Endothelial cell of hepatic sinusoid (primary cell): ENCODE data around the gene C12orf42.

Experiments used
- in situ Hi-C: cut with HindIII; loops from 2 replicates; pipeline ENCODE4 v1.10.0; 2017; ENCODE audit warnings: low sequenced_read_pairs

The C12orf42 gene

GRCh38 chr12:103350116-103350515 lies 145.7 kb downstream of the C12orf42 start:
- in situ Hi-C loops, result no loop called here

DNA sequence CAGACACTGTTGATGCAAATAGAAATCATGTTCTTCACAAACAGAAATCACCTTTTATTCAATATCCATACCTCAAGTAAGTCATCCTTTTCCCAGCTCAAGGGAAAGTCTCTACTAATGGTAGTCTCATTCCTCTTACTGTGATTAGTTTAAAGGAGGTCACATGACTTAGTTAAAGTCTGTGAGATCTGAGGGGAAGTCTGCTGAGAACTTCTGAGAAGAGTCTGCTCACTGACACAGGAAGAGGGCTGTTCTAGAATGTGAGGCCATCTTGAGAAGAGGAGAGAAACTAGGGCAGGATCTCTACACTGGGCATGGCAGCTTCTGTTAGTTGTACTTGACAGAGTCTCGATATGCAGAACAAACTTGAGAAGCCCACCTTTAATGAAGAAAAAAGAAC lies 146.8 kb downstream of the C12orf42 start:
- in situ Hi-C loops, result no loop called here

DNA sequence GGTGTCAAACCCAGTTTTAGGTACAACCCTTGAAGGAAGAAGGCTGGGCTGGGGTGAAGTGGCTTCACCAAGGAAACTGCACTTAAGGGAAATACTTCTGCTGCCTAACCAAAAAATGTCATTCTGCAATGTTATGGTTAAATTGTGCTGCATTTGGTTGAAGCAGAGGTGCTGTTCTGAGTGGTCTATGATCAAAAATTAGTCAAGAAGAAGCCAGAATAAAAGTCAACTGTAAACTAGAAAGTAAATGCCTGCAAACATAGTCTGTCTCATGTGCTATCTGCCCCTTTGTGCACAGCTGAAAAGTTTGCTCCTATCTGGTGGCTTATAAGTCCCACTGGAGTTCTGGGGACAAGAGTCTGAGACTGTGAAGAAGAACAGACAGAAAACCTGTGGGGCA lies 158.8 kb downstream of the C12orf42 start:
- in situ Hi-C loops, result loop anchor here (10.0 kb wide), 1 partner anchor 262 kb away; no protein-coding TSS in a partner anchor

DNA sequence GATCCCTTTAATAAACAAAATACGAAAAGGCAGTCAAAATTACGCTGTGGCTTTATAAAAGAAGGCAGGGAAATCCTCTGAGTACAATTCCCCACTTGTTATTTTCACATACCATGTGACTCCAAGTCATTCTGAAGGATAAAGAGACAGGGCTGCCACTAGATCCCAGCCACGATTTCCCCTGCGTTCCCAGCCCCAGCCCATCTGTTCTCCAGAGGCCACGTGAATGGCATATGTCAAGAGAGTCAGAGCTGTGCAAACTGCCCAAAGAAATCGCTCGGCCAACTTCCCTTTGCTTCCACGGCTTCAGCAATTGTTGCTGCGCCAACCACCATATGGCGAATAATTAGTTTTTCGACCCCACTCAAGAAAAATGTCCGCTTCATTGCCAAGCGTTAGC lies 161.3 kb downstream of the C12orf42 start:
- in situ Hi-C loops, result loop anchor here (10.0 kb wide), 1 partner anchor 260 kb away; no protein-coding TSS in a partner anchor

DNA sequence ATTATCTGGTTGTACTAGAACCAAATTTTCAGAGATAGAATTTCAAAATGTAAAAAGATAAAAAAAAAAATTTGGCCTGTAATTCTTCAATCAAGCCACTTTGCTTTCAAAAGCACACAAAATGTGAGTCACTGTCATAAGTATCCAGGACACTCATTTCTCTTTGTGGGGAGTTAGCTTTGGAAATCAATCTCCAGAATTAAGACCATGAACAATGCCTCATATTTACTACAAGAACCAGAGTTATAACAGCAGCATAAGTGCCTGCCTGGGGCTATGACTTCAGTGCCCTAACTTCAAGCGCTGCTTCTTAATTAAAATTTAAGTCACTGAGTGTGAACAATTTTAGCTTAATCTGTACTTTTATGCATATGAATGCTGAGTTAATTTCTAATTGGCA lies 162.1 kb downstream of the C12orf42 start:
- in situ Hi-C loops, result loop anchor here (10.0 kb wide), 1 partner anchor 259 kb away; no protein-coding TSS in a partner anchor

DNA sequence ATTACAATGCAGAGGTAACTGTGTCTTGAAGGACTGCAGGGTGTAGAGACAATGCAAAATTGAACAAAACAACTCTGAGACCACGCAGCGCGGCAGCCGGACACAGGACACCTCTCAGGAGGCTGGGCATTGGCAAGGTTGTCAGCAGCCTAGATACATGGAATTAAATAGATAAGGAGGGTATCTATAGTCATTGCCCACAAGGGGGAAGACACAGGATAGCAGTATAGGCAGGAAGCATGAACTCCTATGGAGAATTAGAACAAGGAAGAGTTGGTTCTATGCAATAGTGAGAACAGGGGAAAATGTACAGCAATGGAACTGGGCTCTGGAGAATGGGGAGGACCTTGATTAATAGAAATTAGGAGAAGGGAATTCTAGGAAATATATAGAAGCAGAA lies 164.1 kb downstream of the C12orf42 start:
- in situ Hi-C loops, result loop anchor here (10.0 kb wide), 1 partner anchor 257 kb away; no protein-coding TSS in a partner anchor

GRCh38 chr12:103330672-103331071 lies 165.1 kb downstream of the C12orf42 start:
- in situ Hi-C loops, result loop anchor here (10.0 kb wide), 1 partner anchor 256 kb away; no protein-coding TSS in a partner anchor

GRCh38 chr12:103327676-103328075 lies 168.1 kb downstream of the C12orf42 start:
- in situ Hi-C loops, result no loop called here

- in situ Hi-C loops, result no loop called here
These were observed 169.6 kb downstream of the C12orf42 start for GRCh38 chr12:103326190-103326589.

DNA sequence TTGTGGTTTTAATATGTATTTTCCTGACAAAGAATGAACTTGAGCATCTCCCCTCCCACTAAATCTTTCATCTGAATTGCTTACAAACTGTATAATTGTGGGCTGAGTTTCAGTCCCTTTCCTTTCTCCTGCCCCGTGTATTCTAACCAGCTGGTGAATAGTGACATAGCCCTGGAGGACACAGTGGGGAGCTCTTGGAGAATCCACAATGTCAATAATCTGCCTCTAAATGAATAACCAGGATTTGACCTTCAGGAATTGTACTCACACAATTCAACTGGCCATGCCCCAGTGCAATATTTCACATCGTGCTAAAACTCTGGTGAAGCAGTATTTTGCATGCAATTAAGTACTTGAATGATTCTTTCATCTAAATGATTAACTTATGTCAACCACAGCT lies 177.2 kb downstream of the C12orf42 start:
- in situ Hi-C loops, result no loop called here

GRCh38 chr12:103317220-103317619 lies 178.5 kb downstream of the C12orf42 start:
- in situ Hi-C loops, result no loop called here

- in situ Hi-C loops, result no loop called here
These were observed 181.0 kb downstream of the C12orf42 start for GRCh38 chr12:103314786-103315185.

DNA sequence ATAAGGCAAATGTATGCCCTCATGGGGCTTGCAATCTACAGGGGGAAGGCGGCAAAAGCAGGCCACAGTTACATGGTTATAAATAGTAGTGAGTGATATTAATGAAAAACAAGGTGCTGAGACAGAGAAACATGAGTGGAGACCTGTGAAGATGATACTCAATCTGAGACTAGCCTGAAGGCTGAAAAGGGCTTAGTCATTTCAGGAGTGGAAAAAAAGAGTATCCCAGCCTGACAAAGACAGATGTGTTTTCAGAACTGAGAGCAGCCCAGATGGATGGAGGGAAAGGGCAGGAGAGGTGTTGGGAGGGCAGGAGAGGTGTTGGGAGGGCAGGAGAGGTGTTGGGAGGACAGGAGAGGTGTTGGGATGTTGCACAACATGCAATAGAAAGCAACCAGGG lies 181.9 kb downstream of the C12orf42 start:
- in situ Hi-C loops, result no loop called here

DNA sequence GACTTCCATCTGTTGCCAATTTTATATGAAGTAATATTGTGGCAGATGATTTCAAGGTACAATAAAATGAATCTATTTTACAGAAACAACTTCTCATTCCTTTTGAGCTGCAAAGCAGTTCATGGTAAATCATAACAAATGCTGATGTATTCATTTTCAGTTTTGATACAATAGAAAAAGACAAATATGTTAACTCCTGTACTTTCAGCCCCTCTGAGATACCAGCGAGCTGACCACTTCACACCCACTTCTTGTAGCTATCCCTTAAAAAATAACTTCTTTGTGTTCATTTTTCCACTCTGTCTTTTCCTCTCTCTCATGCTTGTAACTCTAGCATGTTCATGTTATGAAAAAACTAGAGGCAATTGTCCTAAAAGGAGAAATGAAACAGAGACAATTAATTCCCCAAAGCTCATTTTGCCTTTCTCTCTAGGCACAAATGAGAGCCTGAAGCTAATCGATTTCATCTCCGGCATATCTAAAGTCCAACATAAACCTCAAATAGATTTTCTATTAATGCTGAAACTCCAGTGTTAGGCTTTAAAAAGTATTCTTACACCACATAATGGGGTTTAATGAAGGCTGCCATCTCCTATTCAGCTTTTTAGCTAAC lies 182.9 kb downstream of the C12orf42 start:
- in situ Hi-C loops, result no loop called here

DNA sequence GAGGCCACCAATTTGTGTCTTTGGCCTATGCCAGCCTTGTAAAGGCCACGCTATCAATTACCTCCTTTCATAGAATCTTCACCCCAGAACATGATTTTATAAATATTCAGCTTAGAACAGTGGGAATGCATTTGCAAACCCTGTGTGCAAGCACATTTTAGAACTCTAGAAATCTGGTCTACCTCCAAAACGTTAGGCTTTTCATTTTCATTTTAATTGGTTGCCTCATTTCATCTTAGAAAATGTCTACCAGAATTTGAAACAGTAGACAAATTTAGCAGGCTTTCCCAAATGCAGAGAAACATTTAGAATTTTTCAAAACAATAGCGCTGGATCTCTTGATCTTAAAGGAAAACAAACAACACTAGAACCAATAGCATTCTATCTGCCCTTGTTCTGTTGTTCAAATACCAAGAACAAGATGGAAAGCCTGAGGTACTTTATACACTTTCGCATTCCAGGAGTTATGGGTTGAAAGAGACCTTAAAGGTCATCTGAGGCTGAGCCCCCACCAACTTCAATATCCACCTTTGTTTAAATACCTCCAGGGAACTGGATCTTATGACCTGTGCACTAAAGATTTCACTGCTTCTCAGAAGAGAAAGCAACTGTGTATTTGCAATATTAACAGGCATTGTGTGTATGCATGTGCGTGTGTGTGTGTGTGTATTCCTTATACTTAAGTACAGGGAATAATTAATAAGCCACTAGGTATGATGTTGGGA lies 185.1 kb downstream of the C12orf42 start:
- in situ Hi-C loops, result no loop called here

GRCh38 chr12:103308396-103308795 lies 187.4 kb downstream of the C12orf42 start:
- in situ Hi-C loops, result no loop called here

- in situ Hi-C loops, result no loop called here
These were observed 192.3 kb downstream of the C12orf42 start for GRCh38 chr12:103303484-103303883.

DNA sequence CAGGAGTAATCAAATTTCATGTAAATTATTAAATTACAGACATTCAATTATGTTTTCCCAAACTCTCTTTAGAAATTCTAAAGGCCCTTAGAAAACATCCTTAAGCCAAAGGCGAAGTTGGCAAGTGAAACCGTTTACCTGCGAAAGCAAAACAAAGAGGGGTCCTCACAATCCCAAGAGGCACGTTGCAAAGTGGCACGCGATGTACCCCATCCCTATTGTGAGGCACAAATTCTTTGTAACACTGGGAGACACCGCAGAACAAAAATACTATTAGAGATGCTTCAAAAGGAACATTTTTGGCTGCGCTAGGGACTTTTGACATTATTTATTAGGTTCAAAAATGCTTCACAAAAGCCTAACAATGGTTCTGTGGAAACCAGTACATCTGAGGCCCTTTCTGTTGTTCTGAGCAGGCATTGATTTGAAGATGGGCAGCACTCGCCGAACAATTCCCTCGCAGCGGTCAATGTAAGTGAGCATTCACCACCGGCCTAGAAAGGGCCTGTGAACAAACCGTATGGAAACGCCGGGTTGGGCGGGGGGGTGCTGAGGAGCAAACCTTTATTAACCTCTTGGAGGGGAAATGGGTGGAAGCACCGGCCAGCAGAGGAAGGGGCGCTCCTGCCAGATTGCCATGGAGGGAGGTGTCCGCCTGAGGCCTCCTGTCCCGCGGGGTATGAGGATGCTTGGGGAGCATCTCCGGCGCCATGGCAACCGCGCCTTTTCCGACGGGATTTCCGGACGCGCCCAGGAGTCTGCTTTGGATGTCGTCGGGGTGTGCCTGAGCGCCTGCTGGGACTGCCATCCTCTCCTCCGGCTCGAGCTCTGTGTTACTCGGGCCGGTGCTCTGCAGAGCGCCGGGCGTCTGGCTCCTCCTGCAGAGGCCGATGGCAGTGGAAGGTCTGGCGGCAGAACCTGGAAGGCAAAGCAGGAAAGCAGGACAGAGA lies 193.9 kb downstream of the C12orf42 start:
- in situ Hi-C loops, result no loop called here

DNA sequence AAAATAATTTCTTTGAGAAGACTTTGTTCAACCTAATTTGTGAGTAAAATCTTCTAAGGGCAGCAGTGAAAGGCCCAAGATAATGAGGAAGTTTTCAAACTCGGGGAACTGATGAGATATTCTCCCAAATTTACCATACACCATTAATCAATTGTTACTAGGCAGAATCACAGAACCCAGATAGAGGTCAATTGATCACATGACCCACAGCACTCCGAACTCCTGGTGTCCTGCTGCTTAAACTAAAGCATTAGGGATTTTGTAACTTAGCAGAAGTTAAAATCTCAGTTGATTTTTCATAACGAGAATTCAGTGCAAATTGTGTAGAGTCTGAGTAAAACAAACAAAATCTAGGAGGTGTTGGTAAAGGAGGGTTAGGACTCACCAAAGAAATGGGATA lies 207.8 kb downstream of the C12orf42 start:
- in situ Hi-C loops, result no loop called here

DNA sequence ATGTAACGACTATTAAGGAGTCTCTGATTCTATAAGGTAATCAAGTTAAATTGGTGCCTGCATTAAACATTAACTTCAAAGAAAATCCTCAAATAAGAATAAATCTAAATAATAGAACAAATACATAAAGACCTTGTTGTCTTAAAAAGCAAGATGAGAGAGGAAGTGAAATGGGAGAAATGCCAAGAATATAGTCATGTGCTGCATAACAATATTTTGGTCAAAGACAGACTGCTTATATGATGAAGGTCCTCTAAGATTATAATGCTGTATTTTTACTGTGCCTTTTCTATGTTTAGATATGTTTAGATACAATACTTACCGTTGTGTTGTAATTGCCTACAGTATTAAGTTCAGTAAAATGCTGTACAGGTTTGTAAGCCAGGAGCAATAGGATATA lies 213.6 kb downstream of the C12orf42 start:
- in situ Hi-C loops, result no loop called here

- in situ Hi-C loops, result no loop called here
These were observed 216.3 kb downstream of the C12orf42 start for GRCh38 chr12:103279444-103279843.
